Measurements from ENCODE around the gene ERP44. TPM values are rescaled to one million over a fixed set of nuclear protein-coding genes. Genes with fewer than 3 reads are reported as not detected.
A peak's percentile ranks its signal among the peaks of the same experiment; 100 is the strongest.
"Not testable (repeated sequence)": the region's sequence is repeated elsewhere in the genome, so short reads cannot be mapped to it uniquely, and the experiment has no call there.

Gene ERP44
- total RNA-seq = 17.0 TPM

DNA sequence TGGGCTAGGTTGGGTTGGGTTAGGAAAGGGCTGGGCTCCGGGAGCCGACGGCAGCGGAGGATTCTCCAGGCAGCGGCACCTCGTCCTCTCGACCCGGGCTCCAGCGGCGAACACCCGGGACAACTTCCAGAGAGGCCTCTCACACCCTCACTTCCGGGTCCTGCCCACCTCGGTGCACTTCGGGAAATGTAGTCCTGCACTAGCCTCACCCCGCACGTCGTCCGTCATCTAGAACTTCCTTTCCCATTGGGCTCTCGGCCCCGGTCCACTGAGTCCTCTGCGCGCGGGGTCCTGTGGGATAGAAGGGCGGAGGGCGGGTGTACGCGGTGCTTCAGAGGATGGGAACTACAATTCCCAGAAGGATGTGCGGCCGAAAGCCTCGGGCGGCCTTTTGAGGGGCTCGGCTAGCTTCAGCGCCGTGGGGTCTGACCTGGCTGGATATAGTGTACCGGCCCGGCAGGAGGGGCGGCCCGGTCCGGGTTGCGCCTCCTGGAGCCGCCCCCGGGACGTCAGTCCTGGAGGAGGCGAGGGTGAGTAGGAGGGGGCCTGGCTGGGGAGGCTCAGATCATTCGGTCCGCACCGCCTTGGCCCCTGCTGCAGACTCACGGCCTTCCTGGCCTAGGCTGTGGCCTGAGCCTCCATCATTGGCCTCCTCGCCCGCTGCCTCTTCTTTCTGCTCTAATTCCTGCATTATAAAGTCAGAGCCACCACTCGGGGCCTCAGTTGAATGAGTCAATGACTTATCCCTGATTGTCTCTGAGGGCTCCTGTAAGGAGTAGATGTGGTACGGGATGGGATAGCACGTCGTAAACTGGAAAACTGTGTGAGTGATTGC is at the start of gene ERP44, which contains the start of gene INVS:
Gene ERP44, minus strand, starts transcription at position 114 of the 835 bp plus-strand sequence. CDS start 160 bp downstream, outside the sequence.
Gene INVS, plus strand, starts transcription at position 357 of the 835 bp plus-strand sequence. CDS start 5,279 bp downstream, outside the sequence.
- peak; percentile 100 for DNase-seq

GRCh38 chr9:100145976-100146375 is 47.2 kb upstream of the ERP44 start:
- DNase-seq = not testable (repeated sequence)

GRCh38 chr9:100145167-100145934 is 46.6 kb upstream of the ERP44 start:
- DNase-seq = not testable (repeated sequence)

DNA sequence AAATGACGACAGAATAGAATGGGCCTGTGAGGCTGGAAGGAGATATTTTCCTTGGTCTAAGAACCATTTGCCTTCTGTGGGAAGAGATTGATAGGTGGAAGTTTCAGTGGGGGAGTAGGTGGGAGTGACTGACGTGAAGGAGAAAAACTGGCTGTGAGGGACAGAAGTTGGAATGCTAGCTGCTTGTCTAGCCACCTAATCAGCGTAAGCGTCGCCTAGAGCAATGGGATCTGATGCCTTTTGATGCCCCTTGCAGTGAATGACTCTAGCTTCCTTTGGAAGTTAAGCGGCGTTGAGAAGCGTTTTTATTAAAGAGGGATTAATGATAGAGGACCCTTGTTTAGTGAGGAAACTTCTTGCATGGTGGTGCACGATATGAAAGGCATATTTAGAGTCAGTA is 43.1 kb upstream of the ERP44 start:
- DNase-seq = not testable (repeated sequence)

DNA sequence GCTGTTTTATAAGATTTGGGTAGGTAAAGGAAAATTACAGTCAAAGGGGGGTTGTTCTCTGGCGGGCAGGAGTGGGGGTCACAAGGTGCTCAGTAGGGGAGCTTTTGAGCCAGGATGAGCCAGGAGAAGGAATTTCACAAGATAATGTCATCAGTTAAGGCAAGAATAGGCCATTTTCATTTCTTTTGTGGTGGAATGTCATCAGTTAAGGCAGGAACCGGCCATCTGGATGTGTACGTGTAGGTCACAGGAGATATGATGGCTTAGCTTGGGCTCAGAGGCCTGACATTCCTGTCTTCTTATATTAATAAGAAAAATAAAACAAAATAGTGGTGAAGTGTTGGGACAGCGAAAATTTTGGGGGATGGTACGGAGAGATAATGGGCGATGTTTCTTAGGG is 41.5 kb upstream of the ERP44 start:
- DNase-seq = not testable (repeated sequence)

GRCh38 chr9:100136799-100137198 is 38.0 kb upstream of the ERP44 start:
- not testable (repeated sequence) for DNase-seq

DNA sequence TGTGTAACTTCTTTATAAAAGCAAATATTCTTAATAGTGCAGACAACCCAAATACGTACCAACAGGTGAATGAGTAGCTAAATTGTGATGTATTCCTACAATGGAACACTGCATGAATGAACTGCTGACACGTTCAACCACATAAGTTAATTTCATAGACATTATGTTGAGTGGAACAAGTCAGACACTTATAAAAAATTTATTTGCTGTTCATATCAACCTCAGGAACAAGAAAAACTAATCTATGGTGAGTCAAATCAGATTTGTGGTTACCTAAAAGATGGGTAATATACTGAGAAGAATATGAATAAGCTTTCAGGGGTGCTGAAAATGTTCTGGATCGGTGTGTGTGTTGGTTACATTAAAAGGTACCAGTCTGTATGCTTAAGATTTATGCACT is 35.9 kb upstream of the ERP44 start:
- DNase-seq = no peak

- DNase-seq = no peak
These were observed 33.2 kb upstream of the ERP44 start for GRCh38 chr9:100131875-100132430.

DNA sequence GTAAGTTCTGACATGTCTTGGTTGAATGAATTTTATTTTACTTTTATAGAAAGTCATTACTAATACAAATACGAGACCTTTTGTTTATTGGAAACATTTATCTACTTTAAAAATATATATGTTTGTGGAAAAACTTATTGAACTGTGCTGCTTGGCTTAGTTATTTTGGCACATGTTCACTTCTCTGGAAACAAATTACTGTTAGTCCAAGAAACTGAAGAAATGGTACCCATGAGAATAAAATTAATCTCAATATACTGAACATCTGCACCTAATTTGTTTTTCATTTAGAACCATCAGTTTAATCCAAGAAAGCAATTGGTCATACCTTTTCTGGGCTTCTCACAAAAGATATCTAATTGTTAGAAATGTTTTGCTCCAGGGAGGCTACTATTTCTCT is 32.4 kb upstream of the ERP44 start:
- DNase-seq = no peak

- no peak for DNase-seq
These were observed 31.0 kb upstream of the ERP44 start for GRCh38 chr9:100129772-100130171.

- no peak for DNase-seq
These were observed 27.6 kb upstream of the ERP44 start for GRCh38 chr9:100126423-100126822.

GRCh38 chr9:100125910-100126309 is 27.1 kb upstream of the ERP44 start:
- DNase-seq = no peak

GRCh38 chr9:100125236-100125635 is 26.4 kb upstream of the ERP44 start:
- no peak for DNase-seq

- DNase-seq = no peak
These were observed 21.5 kb upstream of the ERP44 start for GRCh38 chr9:100120286-100120685.

- no peak for DNase-seq
These were observed 18.5 kb upstream of the ERP44 start for GRCh38 chr9:100117316-100117715.

DNA sequence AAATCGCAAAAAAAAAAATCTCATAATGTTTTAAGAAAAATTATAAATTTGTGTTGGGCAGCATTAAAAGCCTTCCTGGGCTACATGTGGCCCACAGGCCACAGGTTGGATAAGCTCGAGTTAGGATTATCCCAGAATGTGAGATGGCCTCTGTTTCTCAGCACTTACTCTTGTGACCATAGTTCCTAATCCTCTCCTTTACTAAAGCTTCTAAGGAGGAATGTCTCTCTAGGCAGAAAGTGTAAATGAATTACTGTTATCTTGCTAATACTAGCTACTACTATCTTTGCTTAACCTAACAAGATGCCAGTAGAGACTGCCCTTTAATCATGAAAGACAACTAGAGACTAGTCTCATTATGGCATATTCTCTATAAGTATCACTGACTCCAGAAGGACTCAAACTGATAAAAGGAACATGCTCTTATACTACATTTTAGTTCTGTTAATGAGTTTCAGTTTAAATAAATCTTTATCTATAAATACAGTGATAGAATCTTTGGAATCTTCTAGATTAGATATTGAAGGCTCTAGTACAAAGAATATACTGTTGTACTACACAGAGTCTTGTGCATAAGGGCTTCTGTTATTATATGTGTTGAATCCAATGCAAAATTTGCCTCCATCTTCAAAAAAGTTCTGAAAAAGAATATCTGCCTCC is 14.0 kb upstream of the ERP44 start:
- DNase-seq = no peak

GRCh38 chr9:100111235-100111634 is 12.4 kb upstream of the ERP44 start:
- DNase-seq = peak; percentile 97

DNA sequence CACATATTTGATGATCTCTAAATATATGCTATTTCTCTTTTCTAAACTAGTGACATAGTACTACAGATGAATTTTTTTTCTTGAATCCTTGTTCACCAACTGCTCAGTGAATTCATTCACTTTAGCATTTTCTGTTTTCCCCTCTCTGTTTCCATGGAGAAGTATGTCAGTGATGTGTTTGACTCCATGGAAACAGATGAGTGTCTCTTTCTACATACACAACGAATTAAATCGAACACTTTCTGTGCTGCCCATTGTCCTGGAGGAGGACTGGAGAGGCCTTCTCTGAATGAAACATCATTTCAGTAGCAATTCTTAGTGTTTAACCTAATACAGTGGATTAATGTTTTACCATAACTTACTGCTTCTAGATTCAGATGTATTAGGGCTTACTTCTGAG is 9.8 kb upstream of the ERP44 start:
- DNase-seq = peak; percentile 73

DNA sequence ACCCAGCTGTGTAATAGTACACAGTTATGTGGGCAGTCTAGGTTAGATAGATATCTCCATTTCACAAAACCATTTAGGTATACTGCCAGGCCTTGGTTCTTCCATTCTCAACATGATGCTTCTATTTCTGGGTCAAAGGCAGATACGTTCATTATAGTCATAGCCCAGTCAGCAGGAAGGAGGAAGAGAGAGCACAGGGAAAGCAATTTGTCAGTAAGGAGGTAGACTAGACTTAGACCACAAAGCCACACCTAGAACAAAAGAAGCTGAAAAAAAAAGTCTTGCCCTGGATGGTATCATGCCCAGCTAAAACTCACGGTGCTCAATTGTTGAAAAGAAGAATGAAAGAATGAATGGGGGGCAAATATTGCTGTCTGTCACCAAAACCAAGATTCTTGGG is 7.8 kb upstream of the ERP44 start:
- no peak for DNase-seq

- DNase-seq = no peak
These were observed 7.1 kb upstream of the ERP44 start for GRCh38 chr9:100105861-100106260.

- DNase-seq = no peak
These were observed 5.5 kb upstream of the ERP44 start for GRCh38 chr9:100104314-100104713.

DNA sequence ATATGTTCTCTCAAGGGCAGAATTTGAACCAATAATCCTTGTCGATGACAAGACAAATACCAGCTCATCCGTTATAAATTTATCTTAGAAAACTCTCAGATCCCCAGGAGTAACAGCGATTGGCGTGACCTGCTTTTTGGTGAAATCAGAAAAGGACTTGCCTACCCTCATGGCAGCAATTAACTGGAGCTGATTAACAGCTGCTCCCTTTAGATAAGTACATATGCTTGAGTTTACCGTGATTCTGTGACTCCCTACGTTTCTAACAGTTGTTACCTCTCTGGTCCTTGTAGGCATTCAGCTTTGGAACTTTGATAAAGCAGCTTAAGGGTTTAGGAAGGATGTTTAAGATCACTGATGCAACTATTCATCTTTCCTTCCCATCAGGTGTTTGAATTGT is 2.8 kb upstream of the ERP44 start:
- no peak for DNase-seq
